Nephron progenitor cell (in vitro differentiated cells): ENCODE data around the gene PLA2G4D.

Experiments
- DNase-seq: peaks from one replicate; pipeline ENCODE4 v3.0.0; 2021
- H3K27ac Mint-ChIP-seq: 2 replicates; pipeline ENCODE4 v1.8.0; 2021; ENCODE audit warnings: mild to moderate bottlenecking, moderate library complexity, mixed read lengths
- H3K27me3 Mint-ChIP-seq: 2 replicates; pipeline ENCODE4 v1.8.0; 2021; ENCODE audit warnings: mild to moderate bottlenecking, low read depth, mixed read lengths; ENCODE audit not compliant: poor library complexity
- H3K36me3 Mint-ChIP-seq: 2 replicates; pipeline ENCODE4 v1.8.0; 2021; ENCODE audit warnings: low read depth, mixed read lengths
- H3K4me1 Mint-ChIP-seq: 2 replicates; pipeline ENCODE4 v1.8.0; 2021; ENCODE audit warnings: mixed read lengths
- H3K4me3 Mint-ChIP-seq: 2 replicates; pipeline ENCODE4 v1.8.0; 2021; ENCODE audit warnings: mild to moderate bottlenecking, moderate library complexity, mixed read lengths
- H3K9me3 Mint-ChIP-seq: 2 replicates; pipeline ENCODE4 v1.8.0; 2021; ENCODE audit warnings: mild to moderate bottlenecking, moderate library complexity, mixed read lengths
- TF ChIP-seq, protein P1 (sequence below): fragments of 200-600 bp; sonication (generic); IDR thresholded peaks from 2 replicates; pipeline ENCODE4 v1.5.0; 2021; ENCODE audit warnings: antibody characterized with exemption

Gene PLA2G4D

DNA sequence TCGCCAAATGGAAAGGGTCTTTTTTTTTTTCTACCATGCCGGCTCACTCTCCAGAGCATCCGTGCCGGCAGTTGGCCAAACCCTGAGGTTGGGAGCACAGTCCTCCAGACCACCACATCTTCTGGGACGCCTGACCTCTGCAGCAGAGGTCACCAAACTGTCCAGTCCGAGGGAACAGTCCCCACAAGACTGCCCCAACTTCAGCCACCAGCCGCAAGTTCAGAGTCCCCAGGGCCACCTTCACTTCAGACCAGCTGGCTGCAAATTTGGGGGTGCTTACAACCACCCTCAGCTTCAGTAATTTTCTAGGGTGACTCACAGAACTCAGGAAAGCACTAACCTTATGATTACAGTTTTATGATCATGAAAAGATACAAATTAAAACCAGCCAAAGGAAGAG is 28.9 kb downstream of the PLA2G4D start:
- DNase-seq, result no peak
- H3K36me3 Mint-ChIP-seq, result no peaks in the 10 kb centered on the region
- peaks cover 14% of the 10 kb centered on the region for H3K9me3 Mint-ChIP-seq
- TF ChIP-seq, protein P1, sequence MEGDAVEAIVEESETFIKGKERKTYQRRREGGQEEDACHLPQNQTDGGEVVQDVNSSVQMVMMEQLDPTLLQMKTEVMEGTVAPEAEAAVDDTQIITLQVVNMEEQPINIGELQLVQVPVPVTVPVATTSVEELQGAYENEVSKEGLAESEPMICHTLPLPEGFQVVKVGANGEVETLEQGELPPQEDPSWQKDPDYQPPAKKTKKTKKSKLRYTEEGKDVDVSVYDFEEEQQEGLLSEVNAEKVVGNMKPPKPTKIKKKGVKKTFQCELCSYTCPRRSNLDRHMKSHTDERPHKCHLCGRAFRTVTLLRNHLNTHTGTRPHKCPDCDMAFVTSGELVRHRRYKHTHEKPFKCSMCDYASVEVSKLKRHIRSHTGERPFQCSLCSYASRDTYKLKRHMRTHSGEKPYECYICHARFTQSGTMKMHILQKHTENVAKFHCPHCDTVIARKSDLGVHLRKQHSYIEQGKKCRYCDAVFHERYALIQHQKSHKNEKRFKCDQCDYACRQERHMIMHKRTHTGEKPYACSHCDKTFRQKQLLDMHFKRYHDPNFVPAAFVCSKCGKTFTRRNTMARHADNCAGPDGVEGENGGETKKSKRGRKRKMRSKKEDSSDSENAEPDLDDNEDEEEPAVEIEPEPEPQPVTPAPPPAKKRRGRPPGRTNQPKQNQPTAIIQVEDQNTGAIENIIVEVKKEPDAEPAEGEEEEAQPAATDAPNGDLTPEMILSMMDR, result no peak
- peaks cover 21% of the 10 kb centered on the region for H3K27me3 Mint-ChIP-seq
- H3K4me1 Mint-ChIP-seq, result peaks cover 34% of the 10 kb centered on the region
- H3K27ac Mint-ChIP-seq, result no peak overlapping the region
- H3K4me3 Mint-ChIP-seq, result no peak overlapping the region

DNA sequence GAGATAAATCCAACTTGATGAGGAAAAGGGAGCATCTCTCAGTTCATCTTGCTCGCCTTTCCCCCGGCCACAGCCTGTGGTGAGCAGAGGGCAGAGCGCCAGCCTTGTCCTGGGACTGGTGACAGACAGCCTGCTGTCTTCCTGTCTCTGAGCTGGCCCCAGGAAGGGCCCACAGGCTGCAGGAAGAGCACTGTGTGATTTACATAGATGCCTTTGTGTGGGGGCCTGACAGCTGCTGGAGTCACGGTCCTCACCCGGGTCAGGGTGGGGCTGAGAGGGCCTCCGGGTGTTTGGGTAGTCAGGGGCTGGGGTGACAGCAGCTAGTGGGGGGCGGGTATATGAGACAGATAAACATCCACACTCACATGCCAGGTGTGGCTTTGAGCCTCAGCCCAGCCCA is 29.3 kb downstream of the PLA2G4D start:
- no peak overlapping the region for H3K27ac Mint-ChIP-seq
- H3K27me3 Mint-ChIP-seq, result peaks cover 25% of the 10 kb centered on the region
- no peak for DNase-seq
- H3K4me3 Mint-ChIP-seq, result no peak overlapping the region
- peaks cover 14% of the 10 kb centered on the region for H3K9me3 Mint-ChIP-seq
- TF ChIP-seq, protein P1, result no peak
- peaks cover 34% of the 10 kb centered on the region for H3K4me1 Mint-ChIP-seq
- H3K36me3 Mint-ChIP-seq, result no peaks in the 10 kb centered on the region

DNA sequence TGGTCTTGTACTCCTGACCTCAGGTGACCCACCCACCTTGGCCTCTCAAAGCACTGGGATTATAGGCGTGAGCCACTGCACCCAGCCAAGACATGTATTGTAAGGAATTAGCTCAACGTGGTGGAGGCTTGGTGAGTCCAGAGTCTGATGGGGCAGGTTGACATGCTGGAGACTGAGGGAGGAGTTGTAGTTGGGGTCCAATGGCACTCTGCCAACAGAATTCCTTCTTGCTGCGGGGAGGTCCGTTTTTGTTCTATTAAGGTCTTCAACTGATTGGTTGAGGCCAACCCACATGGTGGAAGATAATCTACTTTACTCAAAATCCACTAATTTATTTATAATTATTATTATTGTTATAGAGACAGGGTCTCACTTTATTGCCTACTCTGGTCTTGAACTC is 30.1 kb downstream of the PLA2G4D start:
- Mint-ChIP-seq H3K36me3 (no peaks in the 10 kb centered on the region), H3K4me1 (peaks cover 32% of the 10 kb centered on the region), H3K4me3 (no peak overlapping the region), H3K27ac (no peak overlapping the region), H3K9me3 (peaks cover 14% of the 10 kb centered on the region), H3K27me3 (peaks cover 29% of the 10 kb centered on the region)
- DNase-seq, result no peak
- TF ChIP-seq, protein P1, result no peak

DNA sequence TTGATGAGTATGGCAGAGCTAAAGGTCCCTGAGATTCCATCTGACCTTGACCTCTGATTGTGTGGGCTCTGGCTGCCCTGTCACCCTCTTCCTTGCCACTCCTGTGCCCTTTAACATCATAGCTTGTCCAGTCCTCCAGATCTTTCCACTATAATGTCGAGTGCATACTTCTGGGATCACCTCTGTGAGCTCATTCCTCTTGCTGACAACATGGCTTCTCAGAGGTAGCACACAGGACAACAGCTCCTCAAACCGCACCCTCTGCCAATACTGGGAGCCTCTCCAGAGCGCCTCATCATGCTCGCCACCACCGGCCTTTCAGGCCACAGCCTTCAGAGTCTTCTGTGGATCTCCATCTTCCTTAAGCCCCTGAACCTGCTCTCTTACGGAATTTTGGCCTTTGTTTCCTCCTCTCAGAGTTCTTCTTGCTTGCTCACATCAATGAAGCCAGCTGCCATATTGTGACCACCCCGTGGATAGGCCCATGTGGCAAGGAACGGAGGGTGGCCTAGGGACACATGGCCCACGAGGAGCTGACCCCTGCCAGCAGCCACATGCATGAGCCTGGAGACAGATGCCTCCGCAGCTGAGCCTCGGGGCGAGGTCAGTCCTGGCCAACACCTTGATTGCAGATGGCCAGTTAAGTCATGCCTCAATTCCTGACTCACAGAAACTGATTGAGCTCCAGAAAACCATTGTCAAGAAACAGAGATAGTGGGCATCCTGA is 31.1 kb downstream of the PLA2G4D start:
- Mint-ChIP-seq H3K27me3 (peaks cover 29% of the 10 kb centered on the region), H3K9me3 (peaks cover 14% of the 10 kb centered on the region), H3K36me3 (no peaks in the 10 kb centered on the region), H3K4me3 (no peak overlapping the region), H3K4me1 (peaks cover 28% of the 10 kb centered on the region), H3K27ac (no peak overlapping the region)
- DNase-seq, result no peak
- TF ChIP-seq, protein P1, result no peak

DNA sequence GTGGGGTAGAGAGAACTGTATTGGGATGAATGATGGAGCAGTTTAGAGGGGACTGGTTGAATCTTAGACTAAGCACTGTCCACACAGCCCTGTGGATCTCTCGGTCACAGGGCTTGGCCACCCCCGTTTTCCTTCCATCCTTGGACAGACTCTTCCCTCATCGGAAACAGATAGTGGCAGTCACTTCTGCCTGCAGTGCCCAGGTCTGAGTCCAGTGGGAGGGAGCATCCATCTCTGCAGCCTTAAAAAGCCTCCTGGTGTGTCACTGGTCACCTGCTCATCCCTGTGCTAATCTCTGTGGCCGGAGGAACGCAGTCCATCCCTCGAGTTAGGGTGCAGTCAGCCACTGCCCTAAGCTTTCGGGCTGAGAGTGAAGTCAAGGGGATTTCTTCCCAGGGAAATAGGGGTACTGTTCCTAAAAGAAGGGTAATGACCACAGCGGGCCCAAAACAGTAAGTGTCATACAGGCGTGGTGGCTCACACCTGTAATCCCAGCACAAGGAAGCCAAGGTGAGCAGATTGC is 32.0 kb downstream of the PLA2G4D start:
- Mint-ChIP-seq H3K36me3 (no peaks in the 10 kb centered on the region), H3K9me3 (peaks cover 9% of the 10 kb centered on the region), H3K4me1 (peaks cover 28% of the 10 kb centered on the region), H3K4me3 (no peak overlapping the region), H3K27me3 (peaks cover 38% of the 10 kb centered on the region), H3K27ac (no peak overlapping the region)
- TF ChIP-seq, protein P1, result no peak
- no peak for DNase-seq

DNA sequence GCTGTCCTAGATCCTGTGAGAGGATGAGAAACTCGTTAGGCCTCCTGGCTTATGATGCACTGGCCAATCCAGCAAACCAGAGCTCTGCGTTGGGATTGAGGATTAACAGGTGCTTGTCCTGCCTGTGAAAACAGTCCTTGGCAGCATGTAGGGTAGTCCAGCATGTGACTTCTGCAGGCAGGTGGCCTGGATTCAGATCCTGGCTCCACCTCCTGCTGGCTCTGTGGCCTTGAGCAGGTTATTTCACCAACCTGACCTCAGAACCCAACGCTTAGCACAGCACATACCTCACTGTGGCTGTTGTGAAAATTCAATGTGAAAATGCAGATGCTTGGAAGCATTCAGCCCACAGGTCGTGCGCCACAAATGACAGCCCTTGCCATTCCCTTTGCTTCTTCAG is 33.6 kb downstream of the PLA2G4D start:
- Mint-ChIP-seq H3K27ac (no peak overlapping the region), H3K27me3 (peaks cover 43% of the 10 kb centered on the region), H3K9me3 (no peaks in the 10 kb centered on the region), H3K36me3 (no peaks in the 10 kb centered on the region), H3K4me1 (peaks cover 23% of the 10 kb centered on the region), H3K4me3 (no peak overlapping the region)
- DNase-seq, result no peak
- TF ChIP-seq, protein P1, result no peak
